ENCODE data around the gene THNSL1. TPM values are rescaled to one million over a fixed set of nuclear protein-coding genes. Genes with fewer than 3 reads are reported as not detected.

Gene THNSL1
- total and polyA plus RNA-seq, 2 donors from 2014 or later: 5.4 to 7.9 TPM

DNA sequence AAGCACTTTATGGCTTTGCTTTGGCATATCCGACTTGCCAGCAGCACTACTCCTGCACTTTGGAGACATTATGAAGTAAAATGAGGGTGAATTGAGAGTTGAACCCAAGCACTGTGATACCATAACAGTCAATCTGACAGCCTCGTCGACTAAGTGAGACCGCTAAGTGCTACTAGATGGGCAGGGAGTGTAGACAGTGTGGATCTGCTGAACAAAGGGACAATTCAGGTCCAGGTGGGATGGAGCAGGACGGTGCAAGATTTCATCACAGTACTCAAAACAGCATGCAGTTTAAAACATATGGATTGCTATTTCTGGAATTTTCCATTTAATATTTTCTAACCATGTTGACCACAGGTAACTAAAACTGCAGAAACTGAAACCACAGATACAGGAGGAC, 43.2 kb upstream of the THNSL1 start:
- intact Hi-C loops (cut with DNase I): no loop called here
- Histone ChIP-seq H3K4me3 (ENCODE audit: low read length in 3 of 3) (no peak overlapping the region), H3K9ac (ENCODE audit: low read length in 3 of 3) (no peak overlapping the region), H3K9me3 (ENCODE audit: control insufficient read depth in 2 of 3, insufficient read depth in 1 of 3, low read length in 3 of 3) (no peaks in the 10 kb centered on the region), H3K36me3 (ENCODE audit: control insufficient read depth in 2 of 3, insufficient read depth in 3 of 3, low read length in 3 of 3) (no peaks in the 10 kb centered on the region), H3K27me3 (ENCODE audit: control insufficient read depth, insufficient read depth, low read length) (no peaks in the 10 kb centered on the region), H3K27ac (ENCODE audit: low read depth in 2 of 2, low read length in 2 of 2) (no peak overlapping the region), H3K4me1 (ENCODE audit: control insufficient read depth in 2 of 3, insufficient read depth in 2 of 3, low read depth in 1 of 3, low read length in 3 of 3) (no peaks in the 10 kb centered on the region)
- DNase-seq: no peak
- TF ChIP-seq, protein P1, sequence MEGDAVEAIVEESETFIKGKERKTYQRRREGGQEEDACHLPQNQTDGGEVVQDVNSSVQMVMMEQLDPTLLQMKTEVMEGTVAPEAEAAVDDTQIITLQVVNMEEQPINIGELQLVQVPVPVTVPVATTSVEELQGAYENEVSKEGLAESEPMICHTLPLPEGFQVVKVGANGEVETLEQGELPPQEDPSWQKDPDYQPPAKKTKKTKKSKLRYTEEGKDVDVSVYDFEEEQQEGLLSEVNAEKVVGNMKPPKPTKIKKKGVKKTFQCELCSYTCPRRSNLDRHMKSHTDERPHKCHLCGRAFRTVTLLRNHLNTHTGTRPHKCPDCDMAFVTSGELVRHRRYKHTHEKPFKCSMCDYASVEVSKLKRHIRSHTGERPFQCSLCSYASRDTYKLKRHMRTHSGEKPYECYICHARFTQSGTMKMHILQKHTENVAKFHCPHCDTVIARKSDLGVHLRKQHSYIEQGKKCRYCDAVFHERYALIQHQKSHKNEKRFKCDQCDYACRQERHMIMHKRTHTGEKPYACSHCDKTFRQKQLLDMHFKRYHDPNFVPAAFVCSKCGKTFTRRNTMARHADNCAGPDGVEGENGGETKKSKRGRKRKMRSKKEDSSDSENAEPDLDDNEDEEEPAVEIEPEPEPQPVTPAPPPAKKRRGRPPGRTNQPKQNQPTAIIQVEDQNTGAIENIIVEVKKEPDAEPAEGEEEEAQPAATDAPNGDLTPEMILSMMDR (IDR thresholded peaks at IDR 0.05; ENCODE audit: borderline replicate concordance, extremely low read depth, insufficient read depth): no peak
- FAIRE-seq: no peak

DNA sequence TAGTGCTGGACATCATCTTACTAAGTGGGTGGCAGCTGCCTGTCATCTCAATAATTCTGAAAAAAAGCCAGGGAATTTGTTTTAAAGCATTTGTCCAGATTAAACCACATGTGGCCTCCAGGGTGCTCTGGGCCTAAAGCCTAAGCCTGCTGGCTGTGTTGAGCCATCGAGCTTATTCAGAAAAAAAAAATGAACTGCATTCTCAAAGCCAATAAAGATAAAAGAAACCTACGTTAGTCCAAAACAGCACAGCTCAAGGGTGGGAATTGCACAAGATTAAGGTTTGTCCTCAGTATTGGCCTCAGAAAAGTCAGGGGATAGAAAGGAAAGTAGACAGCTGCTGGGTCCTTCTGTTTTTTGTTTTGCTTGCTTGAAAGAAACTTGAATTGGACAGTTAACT, 41.4 kb upstream of the THNSL1 start:
- H3K27me3 ChIP-seq (ENCODE audit: control insufficient read depth, insufficient read depth, low read length): no peaks in the 10 kb centered on the region
- no peak for DNase-seq
- H3K4me3 ChIP-seq (ENCODE audit: low read length in 3 of 3): no peak overlapping the region
- intact Hi-C loops (cut with DNase I): no loop called here
- no peaks in the 10 kb centered on the region for H3K9me3 ChIP-seq (ENCODE audit: control insufficient read depth in 2 of 3, insufficient read depth in 1 of 3, low read length in 3 of 3)
- H3K4me1 ChIP-seq (ENCODE audit: control insufficient read depth in 2 of 3, insufficient read depth in 2 of 3, low read depth in 1 of 3, low read length in 3 of 3): no peaks in the 10 kb centered on the region
- no peak for FAIRE-seq
- no peak overlapping the region for H3K27ac ChIP-seq (ENCODE audit: low read depth in 2 of 2, low read length in 2 of 2)
- H3K9ac ChIP-seq (ENCODE audit: low read length in 3 of 3): no peak overlapping the region
- no peaks in the 10 kb centered on the region for H3K36me3 ChIP-seq (ENCODE audit: control insufficient read depth in 2 of 3, insufficient read depth in 3 of 3, low read length in 3 of 3)
- TF ChIP-seq, protein P1 (IDR thresholded peaks at IDR 0.05; ENCODE audit: borderline replicate concordance, extremely low read depth, insufficient read depth): no peak

DNA sequence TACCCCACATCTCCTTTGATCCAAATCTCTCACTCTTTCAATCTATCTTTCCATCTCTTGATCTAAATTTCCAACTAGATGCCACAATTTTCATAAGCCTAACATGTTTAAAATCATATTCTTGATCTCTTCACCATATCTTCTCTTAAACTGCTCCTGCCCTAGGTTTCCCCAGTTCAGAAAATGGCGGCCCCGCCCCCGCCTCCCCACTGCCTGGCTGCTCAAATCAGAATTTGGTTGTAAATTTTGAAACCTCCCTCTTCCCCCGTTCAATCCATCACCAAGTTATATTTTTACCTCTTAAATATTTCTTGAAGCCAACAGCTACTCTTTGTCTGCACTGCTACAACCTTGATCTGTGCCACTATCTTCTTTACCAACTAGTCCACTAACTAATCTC, 36.7 kb upstream of the THNSL1 start:
- Histone ChIP-seq H3K4me3 (ENCODE audit: low read length in 3 of 3) (no peak overlapping the region), H3K36me3 (ENCODE audit: control insufficient read depth in 2 of 3, insufficient read depth in 3 of 3, low read length in 3 of 3) (no peaks in the 10 kb centered on the region), H3K9ac (ENCODE audit: low read length in 3 of 3) (no peak overlapping the region), H3K27ac (ENCODE audit: low read depth in 2 of 2, low read length in 2 of 2) (no peak overlapping the region), H3K9me3 (ENCODE audit: control insufficient read depth in 2 of 3, insufficient read depth in 1 of 3, low read length in 3 of 3) (no peaks in the 10 kb centered on the region), H3K27me3 (ENCODE audit: control insufficient read depth, insufficient read depth, low read length) (no peaks in the 10 kb centered on the region), H3K4me1 (ENCODE audit: control insufficient read depth in 2 of 3, insufficient read depth in 2 of 3, low read depth in 1 of 3, low read length in 3 of 3) (no peaks in the 10 kb centered on the region)
- TF ChIP-seq, protein P1 (IDR thresholded peaks at IDR 0.05; ENCODE audit: borderline replicate concordance, extremely low read depth, insufficient read depth): no peak
- intact Hi-C loops (cut with DNase I): no loop called here
- no peak for FAIRE-seq
- DNase-seq: no peak

DNA sequence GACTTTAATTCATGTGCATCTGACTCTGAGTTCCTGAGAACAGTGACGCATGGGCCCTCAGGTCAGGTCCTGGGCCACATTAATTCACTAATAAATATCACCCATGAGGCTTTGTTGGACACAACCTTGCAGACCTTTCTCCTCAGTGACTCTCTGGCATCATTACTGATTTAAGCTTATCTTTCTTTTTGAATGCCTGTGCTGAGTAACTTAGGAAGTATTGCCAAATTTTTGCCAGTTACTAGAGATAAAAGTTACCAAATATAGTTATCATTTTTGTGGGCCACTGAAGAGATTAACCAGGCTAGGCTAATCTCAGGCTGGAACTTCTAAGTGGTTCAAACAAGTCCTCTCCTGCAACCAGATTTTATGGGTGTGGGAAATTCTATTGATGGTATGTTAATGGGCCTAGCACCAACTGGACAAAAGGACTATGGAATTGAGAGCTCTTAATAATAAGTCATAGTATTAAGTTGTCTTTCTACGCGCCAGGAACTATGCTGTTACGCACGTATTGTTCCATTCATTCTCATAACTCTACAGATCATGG, 35.2 kb upstream of the THNSL1 start:
- Histone ChIP-seq H3K9me3 (ENCODE audit: control insufficient read depth in 2 of 3, insufficient read depth in 1 of 3, low read length in 3 of 3) (no peaks in the 10 kb centered on the region), H3K4me3 (ENCODE audit: low read length in 3 of 3) (no peak overlapping the region), H3K36me3 (ENCODE audit: control insufficient read depth in 2 of 3, insufficient read depth in 3 of 3, low read length in 3 of 3) (no peaks in the 10 kb centered on the region), H3K27me3 (ENCODE audit: control insufficient read depth, insufficient read depth, low read length) (no peaks in the 10 kb centered on the region), H3K9ac (ENCODE audit: low read length in 3 of 3) (no peak overlapping the region), H3K27ac (ENCODE audit: low read depth in 2 of 2, low read length in 2 of 2) (no peak overlapping the region), H3K4me1 (ENCODE audit: control insufficient read depth in 2 of 3, insufficient read depth in 2 of 3, low read depth in 1 of 3, low read length in 3 of 3) (no peaks in the 10 kb centered on the region)
- intact Hi-C loops (cut with DNase I): no loop called here
- FAIRE-seq (no peak), DNase-seq (no peak)
- TF ChIP-seq, protein P1 (IDR thresholded peaks at IDR 0.05; ENCODE audit: borderline replicate concordance, extremely low read depth, insufficient read depth): no peak

Measured in kidney (tissue), 14 donors.